ENCODE results near the gene GLIS1.

GLIS1 gene

GRCh38 chr1:53498555-53499131 is 240.3 kb downstream of the GLIS1 start:
- TF ChIP-seq CTCF (IDR thresholded peaks at IDR 0.05; ENCODE audit: low read depth, low read length): no peak

GRCh38 chr1:53495633-53496345 is 243.2 kb downstream of the GLIS1 start:
- H3K4me3 ChIP-seq (ENCODE audit: low read depth, low read length): no peak overlapping the region
- no peak for TF ChIP-seq CTCF (IDR thresholded peaks at IDR 0.05; ENCODE audit: low read depth, low read length)

More at GRCh38 chr1:53498555-53499131, 240.3 kb downstream of the GLIS1 start:
- no peak overlapping the region for H3K4me3 ChIP-seq (ENCODE audit: low read depth, low read length)

GRCh38 chr1:53490351-53490750 is 248.6 kb downstream of the GLIS1 start:
- no peak overlapping the region for H3K4me3 ChIP-seq (ENCODE audit: low read depth, low read length)
- no peak for TF ChIP-seq CTCF (IDR thresholded peaks at IDR 0.05; ENCODE audit: low read depth, low read length)

GRCh38 chr1:53486395-53487026 is 252.5 kb downstream of the GLIS1 start:
- H3K4me3 ChIP-seq (ENCODE audit: low read depth, low read length): no peak overlapping the region
- no peak for TF ChIP-seq CTCF (IDR thresholded peaks at IDR 0.05; ENCODE audit: low read depth, low read length)

- H3K4me3 ChIP-seq (ENCODE audit: low read depth, low read length): no peak overlapping the region
- peak; percentile 82 for TF ChIP-seq CTCF (IDR thresholded peaks at IDR 0.05; ENCODE audit: low read depth, low read length)
These were observed 253.2 kb downstream of the GLIS1 start for GRCh38 chr1:53485478-53486394.

GRCh38 chr1:53484705-53485477 is 254.1 kb downstream of the GLIS1 start:
- no peak overlapping the region for H3K4me3 ChIP-seq (ENCODE audit: low read depth, low read length)
- no peak for TF ChIP-seq CTCF (IDR thresholded peaks at IDR 0.05; ENCODE audit: low read depth, low read length)

Measured in WI38 (cell line).